Measurements from ENCODE around the gene MTR. TPM values are rescaled to one million over a fixed set of nuclear protein-coding genes. Genes with fewer than 3 reads are reported as not detected.

The MTR gene
- total RNA-seq, 1 experiment from 2014 or later = 10.4 TPM

DNA sequence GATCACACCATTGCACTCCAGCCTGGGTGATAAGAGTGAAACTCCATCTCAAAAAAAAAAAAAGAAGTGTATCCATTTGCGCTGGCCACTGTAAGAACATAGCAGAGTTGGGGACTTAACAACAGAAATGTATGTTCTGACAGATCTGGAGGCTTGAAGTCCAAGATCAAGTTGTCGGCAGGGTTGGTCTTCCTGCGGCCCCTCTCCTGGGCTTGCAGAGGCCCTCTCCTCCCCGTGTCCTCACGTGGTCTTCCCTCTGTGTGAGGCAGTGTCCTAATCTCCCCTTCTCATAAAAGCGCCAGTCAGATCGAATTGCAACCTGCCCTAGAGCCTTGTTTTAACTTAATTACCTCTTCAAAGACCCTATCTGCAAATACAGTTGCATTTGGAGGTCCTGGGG is 156.6 kb downstream of the MTR start:
- no peak for DNase-seq (ENCODE audit: low spot score)

DNA sequence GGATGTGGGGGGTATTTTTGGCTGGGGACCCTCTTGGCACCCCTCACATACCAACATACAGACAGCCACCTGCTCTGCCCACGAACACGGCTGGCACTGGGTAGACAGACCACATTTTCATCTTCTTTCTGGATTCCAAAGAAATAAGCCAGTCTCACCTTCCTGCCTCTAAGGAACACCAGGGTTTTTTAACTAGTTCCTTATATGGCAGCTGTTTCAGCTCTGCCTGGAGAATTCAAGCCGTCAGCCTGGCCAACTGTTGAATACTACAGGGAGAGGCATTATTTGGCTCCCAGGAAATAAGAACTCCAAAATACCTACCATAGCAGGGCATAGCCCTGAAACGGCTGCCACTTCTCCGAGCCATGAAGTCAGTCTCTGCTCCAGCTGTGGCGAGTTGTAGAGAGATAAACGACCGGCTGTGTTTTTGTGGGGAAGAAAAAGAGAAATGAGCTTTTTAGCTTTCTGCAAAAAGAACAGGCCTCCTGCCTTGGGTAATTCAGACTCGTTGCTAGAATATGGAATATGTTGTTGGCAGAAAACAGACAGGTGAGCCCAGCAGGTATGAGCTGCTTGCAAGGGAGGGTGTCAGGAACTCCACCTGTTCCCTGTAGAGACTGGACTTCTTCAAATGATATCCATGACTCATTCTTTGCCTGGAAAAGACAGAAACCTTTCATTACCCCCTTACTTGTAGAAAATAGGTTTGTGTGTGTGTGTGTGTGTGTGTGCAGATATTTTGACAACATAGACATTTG is 157.3 kb downstream of the MTR start:
- DNase-seq (ENCODE audit: low spot score) = no peak

DNA sequence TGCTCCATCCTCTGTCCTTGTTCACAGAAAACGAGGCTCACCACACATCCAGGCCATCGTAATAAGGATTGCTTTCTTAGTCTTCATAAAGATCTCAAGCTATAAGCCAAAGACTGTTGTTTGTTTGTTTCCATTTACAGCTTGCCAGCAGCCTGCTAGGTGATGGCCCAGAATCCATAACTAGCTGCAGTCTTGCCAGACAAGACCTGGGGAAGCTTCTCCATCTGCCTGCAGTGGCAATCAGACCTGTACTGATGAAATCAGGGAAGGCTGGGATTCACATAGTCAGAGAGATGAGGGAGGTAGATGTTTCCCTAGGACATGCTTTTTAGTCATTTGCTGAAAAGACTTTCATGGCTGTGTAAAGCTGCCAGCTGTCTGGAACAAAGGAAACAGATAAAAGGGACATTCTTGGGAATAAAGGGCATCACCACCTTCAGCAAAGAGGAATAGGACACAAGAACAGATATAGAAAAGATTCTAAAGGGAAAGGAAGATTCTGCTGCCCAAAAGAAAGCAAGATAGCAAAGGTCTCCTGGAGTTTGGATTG is 158.1 kb downstream of the MTR start:
- DNase-seq (ENCODE audit: low spot score) = no peak

Other genes with a start within 250 kb of the MTR start
- gene HEATR1, start 190.8 kb upstream of the MTR start, total RNA-seq (2014; rRNA removed; shearing (Covaris generic)) = 13.7 and 19.4 TPM in 2 replicates
- gene ACTN2, start 108.8 kb upstream of the MTR start, total RNA-seq (2014; rRNA removed; shearing (Covaris generic)) = not detected in 2 replicates
- not detected in 2 replicates for gene MT1HL1, start 209.1 kb downstream of the MTR start, total RNA-seq (2014; rRNA removed; shearing (Covaris generic))
- gene RYR2, start 246.9 kb downstream of the MTR start, total RNA-seq (2014; rRNA removed; shearing (Covaris generic)) = not detected in 2 replicates